Upper lobe of left lung (tissue), 4 donors: Measurements from ENCODE around the gene ENDOD1.

Source experiments
- CTCF ChIP-seq, 6 experiments: fragments of 450-650 bp in 4 of 6; fragments of 200-600 bp in 2 of 6; sonication (generic) in 2 of 6; IDR thresholded peaks; one replicate each; pipeline ENCODE4 v1.5.1; 2016 to 2019; ENCODE audit warnings: antibody characterized with exemption in 6 of 6
- POLR2AphosphoS5 ChIP-seq, 2 donors: sonication (generic); formaldehyde crosslinking; IDR thresholded peaks; one replicate each; pipeline ENCODE4 v1.5.1; 2017; ENCODE audit warnings: antibody characterized with exemption in 2 of 2

DNA sequence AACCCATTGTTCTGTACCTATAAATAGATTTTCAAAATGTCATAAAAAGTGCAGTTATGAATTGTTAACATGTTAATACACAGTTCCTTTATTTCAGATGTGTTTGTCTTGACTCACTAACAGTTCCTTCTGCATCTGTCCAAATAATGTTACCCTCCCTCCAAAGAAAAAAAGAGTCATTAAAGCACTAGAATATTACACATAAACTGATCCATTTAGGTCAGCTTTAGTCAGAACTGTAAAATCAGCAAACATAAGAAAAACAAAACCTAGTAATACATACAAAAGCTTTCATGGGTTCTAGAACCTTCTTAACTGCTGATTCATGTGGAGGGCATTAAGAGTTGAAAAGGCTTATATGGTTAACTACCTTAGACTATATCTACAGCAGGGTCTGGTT is 76.0 kb downstream of the ENDOD1 start:
- no peak for TF ChIP-seq CTCF (IDR thresholded peaks at IDR 0.05)
- no peak for TF ChIP-seq POLR2AphosphoS5 (IDR thresholded peaks at IDR 0.05)
